Testis (tissue), 2 donors: ENCODE results near the gene PLA2G7.

Experiments
- CTCF ChIP-seq, 3 experiments: fragments of 450-650 bp in 2 of 3; fragments of 200-600 bp in 1 of 3; sonication (generic) in 1 of 3; IDR thresholded peaks; one replicate each; pipeline ENCODE4 v1.5.1; 2016 to 2019; ENCODE audit warnings: antibody characterized with exemption in 3 of 3, mild to moderate bottlenecking in 2 of 3, moderate library complexity in 1 of 3
- POLR2A ChIP-seq: fragments of 450-650 bp; IDR thresholded peaks from one replicate; pipeline ENCODE4 v1.6.1; 2017; ENCODE audit warnings: antibody characterized with exemption, mild to moderate bottlenecking, moderate library complexity

- TF ChIP-seq CTCF (IDR thresholded peaks at IDR 0.05) (no peak), POLR2A (no peak)
Measured at GRCh38 chr6:46772016-46772415, 36.8 kb upstream of the PLA2G7 start.
